Placental pericyte (primary cell): ENCODE measurements around the gene PRAMEF11. TPM values are rescaled to one million over a fixed set of nuclear protein-coding genes. Genes with fewer than 3 reads are reported as not detected.

ENCODE experiments used
- total RNA-seq: library from RNA; depleted of rRNA; stranded (reverse); fragments of >200 nt; gene quantifications from 2 replicates; pipeline ENCODE4 v1.2.3, GENCODE V29; 2012

The PRAMEF11 gene
- not detected in 2 replicates for total RNA-seq

GRCh38 chr1:12831310-12831709, at the start of gene PRAMEF11:
TSS of gene PRAMEF11 (minus strand) at chr1:12831410. CDS start at chr1:12828789, 2,621 bp downstream.

DNA sequence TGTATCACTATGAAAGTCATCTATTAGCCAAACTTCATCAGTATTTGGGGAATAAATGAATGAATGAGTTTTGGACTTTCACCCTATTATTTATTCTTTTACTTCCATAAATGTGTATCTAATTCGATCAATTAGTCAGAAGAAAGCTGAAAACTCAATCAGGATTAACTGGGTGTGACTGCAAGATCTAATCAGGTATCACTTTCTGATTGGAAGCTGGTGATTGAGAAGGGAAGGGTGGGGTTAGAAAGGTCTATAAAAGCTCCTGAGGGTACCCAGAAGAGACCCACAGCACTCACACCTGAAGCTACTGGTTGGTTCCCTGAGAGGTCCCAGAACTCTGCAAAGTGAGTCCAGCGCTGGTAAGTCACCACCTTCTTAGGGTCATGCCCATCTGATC, 25.6 kb upstream of the PRAMEF11 start, which contains the start of gene PRAMEF2:
Gene PRAMEF2, plus strand, starts transcription at position 301 of the 400 bp plus-strand sequence. CDS start 1,924 bp downstream, outside the sequence.

GRCh38 chr1:12848620-12849019, 17.4 kb upstream of the PRAMEF11 start, which contains the start of gene HNRNPCL1:
TSS of gene HNRNPCL1 (minus strand) at chr1:12848720. CDS start at chr1:12848289, 431 bp downstream.

GRCh38 chr1:12791097-12791496, 40.1 kb downstream of the PRAMEF11 start, which contains the start of gene PRAMEF1:
TSS of gene PRAMEF1 (plus strand) at chr1:12791397. CDS start at chr1:12793228, 1,831 bp downstream.

Other genes starting within 250 kb of the PRAMEF11 start
- 57.0 and 192 TPM in 2 replicates for gene DHRS3, start 213.2 kb downstream of the PRAMEF11 start, total RNA-seq
- gene AADACL4, start 187.3 kb downstream of the PRAMEF11 start, total RNA-seq = not detected in 2 replicates
- gene AADACL3, start 115.3 kb downstream of the PRAMEF11 start, total RNA-seq = not detected in 2 replicates
- gene CFAP107, start 85.2 kb downstream of the PRAMEF11 start, total RNA-seq = not detected in 2 replicates
- gene PRAMEF12, start 57.7 kb downstream of the PRAMEF11 start, total RNA-seq = not detected in 2 replicates
- not detected in 2 replicates for gene PRAMEF1, start 40.0 kb downstream of the PRAMEF11 start, total RNA-seq
- not detected in 2 replicates for gene HNRNPCL1, start 17.3 kb upstream of the PRAMEF11 start, total RNA-seq
- not detected in 2 replicates for gene PRAMEF2, start 25.7 kb upstream of the PRAMEF11 start, total RNA-seq
- gene PRAMEF4, start 54.8 kb upstream of the PRAMEF11 start, total RNA-seq = not detected in 2 replicates
- not detected in 2 replicates for gene PRAMEF10, start 66.9 kb upstream of the PRAMEF11 start, total RNA-seq
- gene PRAMEF7, start 85.2 kb upstream of the PRAMEF11 start, total RNA-seq = not detected in 2 replicates
- gene PRAMEF6, start 116.2 kb upstream of the PRAMEF11 start, total RNA-seq = not detected in 2 replicates
- not detected in 2 replicates for gene PRAMEF27, start 225.2 kb upstream of the PRAMEF11 start, total RNA-seq
- not detected in 2 replicates for gene HNRNPCL3, start 229.4 kb upstream of the PRAMEF11 start, total RNA-seq
- gene PRAMEF25, start 239.4 kb upstream of the PRAMEF11 start, total RNA-seq = not detected in 2 replicates